ENCODE results near the gene PCDHGA12. TPM values are rescaled to one million over a fixed set of nuclear protein-coding genes. Genes with fewer than 3 reads are reported as not detected.

The PCDHGA12 gene
- total RNA-seq = 4.8 and 6.7 TPM in 2 replicates

DNA sequence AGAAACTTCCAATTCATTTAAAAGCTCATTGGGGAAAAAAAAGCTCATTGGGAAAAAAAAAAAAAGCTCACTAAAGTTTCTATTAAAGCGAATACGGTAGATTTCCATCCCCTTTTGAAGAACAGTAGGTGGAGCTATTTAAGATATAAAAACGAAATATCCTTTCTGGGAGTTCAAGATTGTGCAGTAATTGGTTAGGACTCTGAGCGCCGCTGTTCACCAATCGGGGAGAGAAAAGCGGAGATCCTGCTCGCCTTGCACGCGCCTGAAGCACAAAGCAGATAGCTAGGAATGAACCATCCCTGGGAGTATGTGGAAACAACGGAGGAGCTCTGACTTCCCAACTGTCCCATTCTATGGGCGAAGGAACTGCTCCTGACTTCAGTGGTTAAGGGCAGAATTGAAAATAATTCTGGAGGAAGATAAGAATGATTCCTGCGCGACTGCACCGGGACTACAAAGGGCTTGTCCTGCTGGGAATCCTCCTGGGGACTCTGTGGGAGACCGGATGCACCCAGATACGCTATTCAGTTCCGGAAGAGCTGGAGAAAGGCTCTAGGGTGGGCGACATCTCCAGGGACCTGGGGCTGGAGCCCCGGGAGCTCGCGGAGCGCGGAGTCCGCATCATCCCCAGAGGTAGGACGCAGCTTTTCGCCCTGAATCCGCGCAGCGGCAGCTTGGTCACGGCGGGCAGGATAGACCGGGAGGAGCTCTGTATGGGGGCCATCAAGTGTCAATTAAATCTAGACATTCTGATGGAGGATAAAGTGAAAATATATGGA is at the start of gene PCDHGA12:
TSS of gene PCDHGA12 (plus strand) at position 176 of the 782 bp plus-strand sequence. CDS start at position 429, 253 bp downstream.

DNA sequence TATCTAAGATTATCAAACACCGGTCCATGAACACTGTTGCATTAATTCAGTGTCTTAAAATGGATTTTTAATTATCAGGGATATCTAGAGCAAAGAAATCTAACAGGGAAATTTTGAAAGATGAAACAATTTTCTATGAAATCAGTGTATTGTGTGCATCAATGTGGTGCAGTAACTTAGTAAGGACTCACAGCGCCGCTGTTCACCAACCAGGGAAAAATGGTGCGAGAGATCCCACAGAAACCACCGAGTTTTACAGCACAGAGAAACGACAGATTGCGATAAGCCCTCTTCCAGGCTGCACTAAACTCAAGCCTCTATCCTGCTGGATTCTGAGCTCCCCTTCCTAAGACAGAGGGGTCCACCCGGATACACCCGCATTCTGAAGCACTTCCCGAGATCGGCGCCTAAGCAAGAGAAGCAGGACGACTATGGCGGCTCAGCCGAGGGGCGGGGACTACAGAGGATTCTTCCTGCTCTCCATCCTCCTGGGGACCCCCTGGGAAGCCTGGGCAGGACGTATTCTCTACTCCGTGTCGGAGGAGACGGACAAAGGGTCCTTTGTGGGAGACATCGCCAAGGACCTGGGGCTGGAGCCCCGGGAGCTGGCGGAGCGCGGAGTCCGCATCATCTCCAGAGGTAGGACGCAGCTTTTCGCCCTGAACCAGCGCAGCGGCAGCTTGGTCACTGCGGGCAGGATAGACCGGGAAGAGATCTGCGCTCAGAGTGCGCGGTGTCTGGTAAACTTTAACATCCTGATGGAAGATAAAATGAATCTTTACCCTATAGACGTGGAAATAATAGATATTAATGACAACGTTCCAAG is 47.6 kb upstream of the PCDHGA12 start, which contains the start of gene PCDHGA7:
TSS of gene PCDHGA7 (plus strand) at position 274 of the 826 bp plus-strand sequence. CDS start at position 432, 158 bp downstream.

GRCh38 chr5:141387557-141388311 is 42.6 kb upstream of the PCDHGA12 start, which contains the start of gene PCDHGB4:
TSS of gene PCDHGB4 (plus strand) at chr5:141387698. CDS start at chr5:141387885, 187 bp downstream.

DNA sequence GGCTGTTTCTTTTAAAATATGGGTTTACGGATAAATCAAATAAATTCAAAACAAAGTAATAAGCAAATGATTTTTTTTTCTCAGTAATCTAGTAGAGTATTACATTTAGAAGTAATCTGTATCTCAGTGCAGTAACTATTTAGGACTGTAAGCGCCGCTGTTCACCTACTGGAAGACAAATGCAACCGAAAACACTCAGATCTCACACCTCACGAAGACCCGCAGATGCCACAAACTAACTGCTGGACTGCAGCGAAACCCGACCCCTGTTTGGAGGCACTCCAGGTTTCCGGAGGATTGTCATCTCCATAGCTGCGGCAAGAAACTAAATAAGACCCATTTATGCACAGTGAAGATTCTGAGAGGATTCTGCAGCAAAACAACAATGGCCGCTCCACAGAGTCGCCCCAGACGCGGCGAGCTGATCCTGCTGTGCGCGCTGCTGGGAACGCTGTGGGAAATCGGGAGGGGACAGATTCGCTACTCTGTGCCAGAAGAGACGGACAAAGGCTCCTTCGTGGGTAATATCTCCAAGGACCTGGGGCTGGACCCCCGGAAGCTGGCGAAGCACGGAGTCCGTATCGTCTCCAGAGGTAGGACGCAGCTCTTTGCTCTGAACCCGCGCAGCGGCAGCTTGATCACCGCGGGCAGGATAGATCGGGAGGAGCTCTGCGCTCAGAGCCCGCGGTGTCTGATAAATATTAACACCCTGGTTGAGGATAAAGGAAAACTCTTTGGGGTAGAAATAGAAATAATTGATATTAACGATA is 37.7 kb upstream of the PCDHGA12 start, which contains the start of gene PCDHGA8:
TSS of gene PCDHGA8 (plus strand) at position 205 of the 770 bp plus-strand sequence. CDS start at position 386, 181 bp downstream.

DNA sequence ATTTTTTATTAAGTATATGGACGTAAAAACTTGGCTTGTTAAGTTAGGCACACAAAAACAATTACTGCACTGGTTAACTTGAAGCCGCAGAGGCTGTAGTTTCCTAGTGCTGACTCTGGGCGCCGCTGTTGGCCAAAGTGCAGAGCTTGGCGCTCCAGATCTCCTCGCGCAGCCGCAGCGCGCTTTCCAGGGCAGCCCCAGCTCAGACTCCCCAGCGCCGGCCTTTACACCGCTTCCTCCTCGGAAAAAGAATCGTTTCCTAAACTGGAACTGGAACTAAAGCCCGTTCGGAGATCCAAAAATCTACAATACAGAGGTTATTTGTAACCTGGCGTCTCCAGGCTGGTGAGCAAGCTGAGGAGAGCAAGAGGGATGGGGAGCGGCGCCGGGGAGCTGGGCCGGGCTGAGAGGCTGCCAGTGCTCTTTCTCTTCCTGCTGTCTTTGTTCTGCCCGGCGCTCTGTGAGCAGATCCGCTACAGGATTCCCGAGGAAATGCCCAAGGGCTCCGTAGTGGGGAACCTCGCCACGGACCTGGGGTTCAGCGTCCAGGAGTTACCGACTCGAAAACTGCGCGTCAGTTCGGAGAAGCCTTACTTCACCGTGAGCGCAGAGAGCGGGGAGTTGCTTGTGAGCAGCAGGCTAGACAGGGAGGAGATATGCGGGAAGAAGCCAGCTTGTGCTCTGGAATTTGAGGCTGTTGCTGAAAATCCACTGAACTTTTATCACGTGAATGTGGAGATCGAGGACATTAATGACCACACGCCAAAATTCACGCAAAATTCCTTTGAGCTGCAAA is 32.4 kb upstream of the PCDHGA12 start, which contains the start of gene PCDHGB5:
TSS of gene PCDHGB5 (plus strand) at position 192 of the 796 bp plus-strand sequence. CDS start at position 373, 181 bp downstream.

GRCh38 chr5:141402553-141403243 is 27.6 kb upstream of the PCDHGA12 start, which contains the start of gene PCDHGA9:
TSS of gene PCDHGA9 (plus strand) at chr5:141402778. CDS start at chr5:141402953, 175 bp downstream.

DNA sequence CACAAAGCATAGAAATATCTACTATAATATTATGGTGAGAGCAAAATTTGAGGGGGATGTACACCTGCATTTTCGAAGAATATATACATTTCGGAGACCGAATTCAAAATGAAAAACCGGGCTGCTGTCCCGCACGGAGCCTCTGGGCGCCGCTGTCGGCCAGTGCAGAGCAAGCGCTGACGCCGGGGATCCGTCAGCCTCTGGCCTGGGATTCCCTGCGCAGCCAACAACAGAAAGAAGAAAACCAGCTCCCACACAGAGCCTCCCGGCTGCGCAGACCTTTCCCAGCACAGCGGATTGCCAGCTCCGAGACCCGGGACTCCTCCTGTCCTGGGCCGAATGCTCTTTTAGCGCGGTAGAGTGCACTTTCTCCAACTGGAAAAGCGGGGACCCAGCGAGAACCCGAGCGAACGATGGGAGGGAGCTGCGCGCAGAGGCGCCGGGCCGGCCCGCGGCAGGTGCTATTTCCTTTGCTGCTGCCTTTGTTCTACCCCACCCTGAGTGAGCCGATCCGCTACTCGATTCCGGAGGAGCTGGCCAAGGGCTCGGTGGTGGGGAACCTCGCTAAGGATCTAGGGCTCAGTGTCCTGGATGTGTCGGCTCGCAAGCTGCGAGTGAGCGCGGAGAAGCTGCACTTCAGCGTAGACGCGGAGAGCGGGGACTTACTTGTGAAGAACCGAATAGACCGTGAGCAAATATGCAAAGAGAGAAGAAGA is 22.4 kb upstream of the PCDHGA12 start, which contains the start of gene PCDHGB6:
TSS of gene PCDHGB6 (plus strand) at position 232 of the 716 bp plus-strand sequence. CDS start at position 414, 182 bp downstream.

DNA sequence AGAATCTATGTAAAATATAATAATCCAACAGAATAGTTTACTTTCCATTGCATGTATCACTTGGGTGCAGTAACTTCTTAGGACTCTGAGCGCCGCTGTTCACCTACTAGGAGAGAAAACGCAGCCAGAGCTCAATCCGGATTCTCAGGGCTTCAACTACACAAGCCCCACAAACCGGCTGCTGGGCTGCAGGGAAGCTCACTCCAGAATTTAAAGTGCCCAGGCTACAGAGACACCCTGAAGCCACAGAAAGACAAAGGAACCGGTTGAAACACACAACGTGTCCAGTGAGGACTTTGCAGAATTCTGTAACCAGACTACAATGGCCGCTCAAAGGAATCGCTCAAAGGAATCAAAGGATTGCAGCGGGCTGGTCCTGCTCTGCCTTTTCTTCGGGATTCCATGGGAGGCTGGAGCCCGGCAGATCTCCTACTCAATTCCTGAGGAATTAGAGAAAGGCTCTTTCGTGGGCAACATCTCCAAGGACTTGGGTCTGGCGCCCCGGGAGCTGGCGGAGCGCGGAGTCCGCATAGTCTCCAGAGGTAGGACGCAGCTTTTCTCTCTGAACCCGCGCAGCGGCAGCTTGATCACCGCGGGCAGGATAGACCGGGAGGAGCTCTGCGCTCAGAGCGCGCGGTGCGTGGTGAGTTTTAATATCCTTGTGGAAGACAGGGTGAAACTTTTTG is 17.3 kb upstream of the PCDHGA12 start, which contains the start of gene PCDHGA10:
TSS of gene PCDHGA10 (plus strand) at position 134 of the 686 bp plus-strand sequence. CDS start at position 323, 189 bp downstream.

GRCh38 chr5:141417494-141418172 is 12.7 kb upstream of the PCDHGA12 start, which contains the start of gene PCDHGB7:
TSS of gene PCDHGB7 (plus strand) at chr5:141417677. CDS start at chr5:141417860, 183 bp downstream.

GRCh38 chr5:141420855-141421488 is 9.3 kb upstream of the PCDHGA12 start, which contains the start of gene PCDHGA11:
TSS of gene PCDHGA11 (plus strand) at chr5:141421051. CDS start at chr5:141421228, 177 bp downstream.

GRCh38 chr5:141475625-141476131 is 45.4 kb downstream of the PCDHGA12 start, which contains the start of gene PCDHGC3:
TSS of gene PCDHGC3 (plus strand) at chr5:141475966. CDS start at chr5:141476117, 151 bp downstream.

Other genes starting within 250 kb of the PCDHGA12 start
- gene PCDHB16, start 248.1 kb upstream of the PCDHGA12 start, total RNA-seq = 0.09 and 0.19 TPM in 2 replicates
- gene PCDHB9, start 243.3 kb upstream of the PCDHGA12 start, total RNA-seq = 0.27 and 0.28 TPM in 2 replicates
- gene PCDHB10, start 238.2 kb upstream of the PCDHGA12 start, total RNA-seq = 0.72 and 1.0 TPM in 2 replicates
- 0.38 and 0.99 TPM in 2 replicates for gene PCDHB11, start 230.9 kb upstream of the PCDHGA12 start, total RNA-seq
- gene PCDHB12, start 221.8 kb upstream of the PCDHGA12 start, total RNA-seq = 0.47 and 0.54 TPM in 2 replicates
- 0.99 and 1.6 TPM in 2 replicates for gene PCDHB13, start 216.6 kb upstream of the PCDHGA12 start, total RNA-seq
- gene PCDHB14, start 207.2 kb upstream of the PCDHGA12 start, total RNA-seq = 1.3 and 1.6 TPM in 2 replicates
- gene PCDHB15, start 185.1 kb upstream of the PCDHGA12 start, total RNA-seq = 0.90 and 1.7 TPM in 2 replicates
- gene SLC25A2, start 126.5 kb upstream of the PCDHGA12 start, total RNA-seq = 0.09 and 0.19 TPM in 2 replicates
- gene TAF7, start 109.7 kb upstream of the PCDHGA12 start, total RNA-seq = 71.7 and 90.4 TPM in 2 replicates
- 0.36 and 1.0 TPM in 2 replicates for gene PCDHGA1, start 100.0 kb upstream of the PCDHGA12 start, total RNA-seq
- 0.90 and 3.0 TPM in 2 replicates for gene PCDHGA2, start 91.7 kb upstream of the PCDHGA12 start, total RNA-seq
- 0.54 and 1.9 TPM in 2 replicates for gene PCDHGA3, start 86.7 kb upstream of the PCDHGA12 start, total RNA-seq
- 0.99 and 2.0 TPM in 2 replicates for gene PCDHGB1, start 80.4 kb upstream of the PCDHGA12 start, total RNA-seq
- gene PCDHGA4, start 75.5 kb upstream of the PCDHGA12 start, total RNA-seq = 2.6 and 5.0 TPM in 2 replicates
- 2.0 and 2.2 TPM in 2 replicates for gene PCDHGB2, start 70.5 kb upstream of the PCDHGA12 start, total RNA-seq
- gene PCDHGA5, start 66.3 kb upstream of the PCDHGA12 start, total RNA-seq = 0.90 and 1.2 TPM in 2 replicates
- 3.1 and 4.0 TPM in 2 replicates for gene PCDHGB3, start 60.3 kb upstream of the PCDHGA12 start, total RNA-seq
- 2.2 and 2.8 TPM in 2 replicates for gene PCDHGA6, start 56.6 kb upstream of the PCDHGA12 start, total RNA-seq
- 1.4 and 2.2 TPM in 2 replicates for gene PCDHGA7, start 47.8 kb upstream of the PCDHGA12 start, total RNA-seq
- 14.9 and 16.3 TPM in 2 replicates for gene PCDHGB4, start 42.8 kb upstream of the PCDHGA12 start, total RNA-seq
- gene PCDHGA8, start 37.9 kb upstream of the PCDHGA12 start, total RNA-seq = 1.3 and 2.4 TPM in 2 replicates
- 12.7 and 14.3 TPM in 2 replicates for gene PCDHGB5, start 32.6 kb upstream of the PCDHGA12 start, total RNA-seq
- gene PCDHGA9, start 27.7 kb upstream of the PCDHGA12 start, total RNA-seq = 1.6 and 3.1 TPM in 2 replicates
- 1.7 and 2.7 TPM in 2 replicates for gene PCDHGB6, start 22.5 kb upstream of the PCDHGA12 start, total RNA-seq
- 3.3 and 3.9 TPM in 2 replicates for gene PCDHGA10, start 17.5 kb upstream of the PCDHGA12 start, total RNA-seq
- gene PCDHGB7, start 12.8 kb upstream of the PCDHGA12 start, total RNA-seq = 5.8 and 6.8 TPM in 2 replicates
- 7.2 and 10.1 TPM in 2 replicates for gene PCDHGA11, start 9.5 kb upstream of the PCDHGA12 start, total RNA-seq
- gene PCDHGC3, start 45.5 kb downstream of the PCDHGA12 start, total RNA-seq = 9.2 and 10.3 TPM in 2 replicates
- gene PCDHGC4, start 54.5 kb downstream of the PCDHGA12 start, total RNA-seq = 0.90 and 1.4 TPM in 2 replicates
- gene PCDHGC5, start 58.6 kb downstream of the PCDHGA12 start, total RNA-seq = 0.45 and 0.94 TPM in 2 replicates
- 38.1 and 41.3 TPM in 2 replicates for gene DIAPH1, start 188.5 kb downstream of the PCDHGA12 start, total RNA-seq
- gene HDAC3, start 206.3 kb downstream of the PCDHGA12 start, total RNA-seq = 52.0 and 62.8 TPM in 2 replicates
- 2.4 and 3.0 TPM in 2 replicates for gene RELL2, start 206.5 kb downstream of the PCDHGA12 start, total RNA-seq
- 18.7 and 24.5 TPM in 2 replicates for gene FCHSD1, start 220.9 kb downstream of the PCDHGA12 start, total RNA-seq

All from endothelial cell of coronary artery (primary cell).